Measurements from ENCODE around the gene CSTF2T. TPM values are rescaled to one million over a fixed set of nuclear protein-coding genes. Genes with fewer than 3 reads are reported as not detected.

CSTF2T gene, protein sequence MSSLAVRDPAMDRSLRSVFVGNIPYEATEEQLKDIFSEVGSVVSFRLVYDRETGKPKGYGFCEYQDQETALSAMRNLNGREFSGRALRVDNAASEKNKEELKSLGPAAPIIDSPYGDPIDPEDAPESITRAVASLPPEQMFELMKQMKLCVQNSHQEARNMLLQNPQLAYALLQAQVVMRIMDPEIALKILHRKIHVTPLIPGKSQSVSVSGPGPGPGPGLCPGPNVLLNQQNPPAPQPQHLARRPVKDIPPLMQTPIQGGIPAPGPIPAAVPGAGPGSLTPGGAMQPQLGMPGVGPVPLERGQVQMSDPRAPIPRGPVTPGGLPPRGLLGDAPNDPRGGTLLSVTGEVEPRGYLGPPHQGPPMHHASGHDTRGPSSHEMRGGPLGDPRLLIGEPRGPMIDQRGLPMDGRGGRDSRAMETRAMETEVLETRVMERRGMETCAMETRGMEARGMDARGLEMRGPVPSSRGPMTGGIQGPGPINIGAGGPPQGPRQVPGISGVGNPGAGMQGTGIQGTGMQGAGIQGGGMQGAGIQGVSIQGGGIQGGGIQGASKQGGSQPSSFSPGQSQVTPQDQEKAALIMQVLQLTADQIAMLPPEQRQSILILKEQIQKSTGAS
- total RNA-seq, result 20.1 and 21.2 TPM in 2 replicates

DNA sequence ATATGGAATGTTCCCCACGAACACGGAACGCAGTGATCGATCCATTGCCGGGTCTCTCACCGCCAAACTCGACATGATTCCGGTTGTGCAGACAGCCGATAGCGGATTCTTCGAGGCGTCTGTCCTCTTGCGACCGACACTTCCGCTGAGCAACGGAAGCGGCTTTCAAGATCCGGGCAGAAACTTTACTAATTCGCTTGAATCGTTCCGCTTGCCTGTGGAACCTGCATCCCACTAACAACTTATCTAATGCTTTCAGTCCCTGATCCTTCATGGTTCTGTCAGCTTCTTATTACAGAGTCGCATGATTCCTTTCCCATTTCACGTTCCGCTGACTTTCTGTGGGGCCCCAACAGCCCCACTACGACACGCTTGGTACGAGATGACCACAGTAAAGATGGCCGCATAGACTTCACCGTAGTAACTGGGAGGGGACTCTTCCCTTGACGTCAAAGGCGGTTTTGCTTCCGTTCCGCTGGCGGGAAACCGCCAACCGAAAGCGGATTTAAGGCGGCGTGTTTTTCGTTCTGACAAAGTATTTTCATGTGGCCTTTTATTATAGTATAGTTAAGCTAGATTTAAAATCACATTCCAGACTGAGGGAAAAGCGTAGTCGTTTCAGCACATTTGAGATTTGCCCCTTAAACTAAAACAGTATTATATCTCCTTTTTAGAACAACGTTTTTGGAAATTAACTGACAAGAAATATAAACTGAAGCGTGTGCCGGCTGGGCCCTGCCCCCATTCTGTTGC, at the start of gene CSTF2T:
CSTF2T (minus strand) TSS at position 121 of the 753 bp plus-strand sequence; CDS start at position 75, 46 bp downstream.

